ENCODE measurements around the gene GTF2A1.

The GTF2A1 gene

GRCh38 chr14:81221579-81222102, 882 bp upstream of the GTF2A1 start:
- H3K27ac ChIP-seq, result peak overlapping the region; percentile 92 to 100 (median 98)
- H3K9ac ChIP-seq, result peak overlapping the region; percentile 93 to 100 (median 96)
- H4K20me1 ChIP-seq, result peaks cover 0 to 12% (median 0%) of the 10 kb centered on the region in 11 experiments; a peak in 1 of 22 replicates
- H3K36me3 ChIP-seq, result peaks cover 0 to 8% (median 3%) of the 10 kb centered on the region in 11 experiments; a peak in 8 of 22 replicates
- no peak for TF ChIP-seq Cebpa-rat (IDR thresholded peaks at IDR 0.05)
- peak overlapping the region; percentile 62 to 94 (median 72) for H3K4me2 ChIP-seq
- peak overlapping the region; percentile 47 to 84 (median 66) for H3K4me3 ChIP-seq
- peaks cover 24 to 34% (median 30%) of the 10 kb centered on the region in 10 experiments for H3K4me1 ChIP-seq
- no peaks in the 10 kb centered on the region for H3K27me3 ChIP-seq
- peaks cover 0 to 8% (median 0%) of the 10 kb centered on the region in 11 experiments; a peak in 5 of 22 replicates for H3K9me3 ChIP-seq (replicated peaks in 1 of 11)

GRCh38 chr14:81220580-81220829, 254 bp downstream of the GTF2A1 start:
- peak overlapping the region; percentile 70 to 89 (median 78) for H3K4me3 ChIP-seq
- peaks cover 0 to 8% (median 0%) of the 10 kb centered on the region in 11 experiments; a peak in 6 of 22 replicates for H3K9me3 ChIP-seq (replicated peaks in 1 of 11)
- peaks cover 9 to 19% (median 14%) of the 10 kb centered on the region in 11 experiments for H3K36me3 ChIP-seq
- H3K4me1 ChIP-seq, result peaks cover 24 to 41% (median 33%) of the 10 kb centered on the region in 10 experiments
- H3K4me2 ChIP-seq, result peak overlapping the region in 9 of 11 experiments; percentile 21 to 56 (median 41); a peak in 10 of 22 replicates
- H4K20me1 ChIP-seq, result peaks cover 0 to 16% (median 0%) of the 10 kb centered on the region in 11 experiments; a peak in 1 of 22 replicates
- no peak for TF ChIP-seq Cebpa-rat (IDR thresholded peaks at IDR 0.05)
- peak overlapping the region; percentile 91 to 100 (median 97) for H3K27ac ChIP-seq
- H3K27me3 ChIP-seq, result no peaks in the 10 kb centered on the region
- H3K9ac ChIP-seq, result peak overlapping the region; percentile 93 to 100 (median 97)

- peaks cover 0 to 16% (median 0%) of the 10 kb centered on the region in 11 experiments; a peak in 1 of 22 replicates for H4K20me1 ChIP-seq
- peak overlapping the region; percentile 60 to 97 (median 85) for H3K4me2 ChIP-seq
- peak overlapping the region; percentile 91 to 100 (median 97) for H3K27ac ChIP-seq
- peak overlapping the region; percentile 93 to 100 (median 97) for H3K9ac ChIP-seq
- peak overlapping the region; percentile 70 to 89 (median 78) for H3K4me3 ChIP-seq
- H3K27me3 ChIP-seq, result no peaks in the 10 kb centered on the region
- TF ChIP-seq Cebpa-rat (IDR thresholded peaks at IDR 0.05), result no peak
- peaks cover 0 to 8% (median 0%) of the 10 kb centered on the region in 11 experiments; a peak in 6 of 22 replicates for H3K9me3 ChIP-seq (replicated peaks in 1 of 11)
- peaks cover 24 to 42% (median 33%) of the 10 kb centered on the region in 10 experiments for H3K4me1 ChIP-seq
- peaks cover 14 to 25% (median 20%) of the 10 kb centered on the region in 11 experiments for H3K36me3 ChIP-seq
Measured at GRCh38 chr14:81219759-81220579, 790 bp downstream of the GTF2A1 start.

GRCh38 chr14:81219210-81219758, 1.5 kb downstream of the GTF2A1 start:
- TF ChIP-seq Cebpa-rat (IDR thresholded peaks at IDR 0.05), result no peak
- peak overlapping the region; percentile 93 to 100 (median 97) for H3K9ac ChIP-seq
- peak overlapping the region; percentile 91 to 100 (median 97) for H3K27ac ChIP-seq
- H3K4me1 ChIP-seq, result peaks cover 24 to 42% (median 33%) of the 10 kb centered on the region in 10 experiments
- peak overlapping the region; percentile 70 to 89 (median 78) for H3K4me3 ChIP-seq
- H3K36me3 ChIP-seq, result peaks cover 19 to 31% (median 26%) of the 10 kb centered on the region in 11 experiments
- H3K4me2 ChIP-seq, result peak overlapping the region; percentile 60 to 97 (median 85)
- peaks cover 0 to 8% (median 0%) of the 10 kb centered on the region in 11 experiments; a peak in 6 of 22 replicates for H3K9me3 ChIP-seq (replicated peaks in 1 of 11)
- peaks cover 0 to 16% (median 0%) of the 10 kb centered on the region in 11 experiments; a peak in 1 of 22 replicates for H4K20me1 ChIP-seq
- H3K27me3 ChIP-seq, result no peaks in the 10 kb centered on the region

- TF ChIP-seq Cebpa-rat (IDR thresholded peaks at IDR 0.05), result no peak
- Histone ChIP-seq H3K27me3 (no peaks in the 10 kb centered on the region), H3K4me3 (no peak overlapping the region), H3K4me1 (peaks cover 20 to 53% (median 25%) of the 10 kb centered on the region in 10 experiments), H3K9ac (no peak overlapping the region), H3K9me3 (replicated peaks in 1 of 11) (peaks cover 23 to 45% (median 36%) of the 10 kb centered on the region in 11 experiments), H4K20me1 (peaks cover 0 to 23% (median 0%) of the 10 kb centered on the region in 11 experiments; a peak in 4 of 22 replicates), H3K4me2 (no peak overlapping the region), H3K36me3 (peaks cover 82 to 98% (median 91%) of the 10 kb centered on the region in 11 experiments), H3K27ac (no peak overlapping the region)
Measured at GRCh38 chr14:81211844-81212243, 8.9 kb downstream of the GTF2A1 start.

GRCh38 chr14:81209167-81209836, 11.5 kb downstream of the GTF2A1 start:
- peak overlapping the region; percentile 44 to 84 (median 65) for H3K4me2 ChIP-seq
- H4K20me1 ChIP-seq, result peaks cover 0 to 24% (median 3%) of the 10 kb centered on the region in 11 experiments; a peak in 6 of 22 replicates
- peaks cover 18 to 53% (median 20%) of the 10 kb centered on the region in 10 experiments for H3K4me1 ChIP-seq
- peak overlapping the region; percentile 58 to 85 (median 77); a peak in 21 of 22 replicates for H3K27ac ChIP-seq
- H3K4me3 ChIP-seq, result peak overlapping the region; percentile 8 to 48 (median 34); a peak in 12 of 20 replicates
- peak overlapping the region; percentile 27 to 61 (median 49); a peak in 13 of 22 replicates for H3K9ac ChIP-seq
- H3K36me3 ChIP-seq, result peaks cover 86 to 98% (median 91%) of the 10 kb centered on the region in 11 experiments
- no peak for TF ChIP-seq Cebpa-rat (IDR thresholded peaks at IDR 0.05)
- peaks cover 23 to 45% (median 36%) of the 10 kb centered on the region in 11 experiments for H3K9me3 ChIP-seq (replicated peaks in 1 of 11)
- H3K27me3 ChIP-seq, result no peaks in the 10 kb centered on the region

GRCh38 chr14:81208489-81208888, 12.3 kb downstream of the GTF2A1 start:
- Histone ChIP-seq H4K20me1 (peaks cover 0 to 24% (median 3%) of the 10 kb centered on the region in 11 experiments; a peak in 6 of 22 replicates), H3K4me1 (peaks cover 18 to 53% (median 20%) of the 10 kb centered on the region in 10 experiments), H3K9me3 (replicated peaks in 1 of 11) (peaks cover 23 to 45% (median 36%) of the 10 kb centered on the region in 11 experiments), H3K27me3 (no peaks in the 10 kb centered on the region), H3K4me3 (peak overlapping the region in 4 of 10 experiments; percentile 0 to 39 (median 26); a peak in 4 of 20 replicates), H3K9ac (peak overlapping the region in 3 of 11 experiments; percentile 11 to 52 (median 35); a peak in 4 of 22 replicates), H3K27ac (peak overlapping the region; percentile 58 to 85 (median 77); a peak in 20 of 22 replicates), H3K36me3 (peaks cover 82 to 98% (median 91%) of the 10 kb centered on the region in 11 experiments), H3K4me2 (peak overlapping the region; percentile 26 to 84 (median 63); a peak in 21 of 22 replicates)
- TF ChIP-seq Cebpa-rat (IDR thresholded peaks at IDR 0.05), result peak in 2 of 11 experiments; percentile 18 to 36; a peak in 2 of 22 replicates

- no peak overlapping the region for H3K9ac ChIP-seq
- no peak overlapping the region for H3K27ac ChIP-seq
- peaks cover 90 to 98% (median 93%) of the 10 kb centered on the region in 11 experiments for H3K36me3 ChIP-seq
- no peaks in the 10 kb centered on the region for H3K27me3 ChIP-seq
- TF ChIP-seq Cebpa-rat (IDR thresholded peaks at IDR 0.05), result no peak
- H4K20me1 ChIP-seq, result peaks cover 0 to 20% (median 3%) of the 10 kb centered on the region in 11 experiments; a peak in 6 of 22 replicates
- peaks cover 18 to 40% (median 20%) of the 10 kb centered on the region in 10 experiments for H3K4me1 ChIP-seq
- H3K4me3 ChIP-seq, result no peak overlapping the region
- 0 out of 22 replicates have a peak overlapping the region, but pooled peaks of 1 of the 11 experiments have one; percentile 15 for H3K4me2 ChIP-seq
- H3K9me3 ChIP-seq (replicated peaks in 1 of 11), result peaks cover 21 to 41% (median 34%) of the 10 kb centered on the region in 11 experiments
Measured at GRCh38 chr14:81206115-81206514, 14.6 kb downstream of the GTF2A1 start.

All from BLaER1 treated with 17β-estradiol and CSF1 and Interleukin-3, amounts not matched to agents 10 nM and 100 nM (cell line).